NT2/D1 (cell line): ENCODE results near the gene FER.

Experiments used
- SUZ12 ChIP-seq: IDR thresholded peaks from 2 replicates; pipeline ENCODE4 v1.6.1; 2011; ENCODE audit not compliant: insufficient read length, insufficient read depth; ENCODE audit errors: extremely low read depth
- YY1 ChIP-seq: IDR thresholded peaks from 2 replicates; pipeline ENCODE4 v1.6.1; 2011; ENCODE audit not compliant: insufficient read length, insufficient read depth
- ZNF274 ChIP-seq: IDR thresholded peaks from 2 replicates; pipeline ENCODE4 v1.6.1; 2011; ENCODE audit warnings: mild to moderate bottlenecking, low read depth, low read length

DNA sequence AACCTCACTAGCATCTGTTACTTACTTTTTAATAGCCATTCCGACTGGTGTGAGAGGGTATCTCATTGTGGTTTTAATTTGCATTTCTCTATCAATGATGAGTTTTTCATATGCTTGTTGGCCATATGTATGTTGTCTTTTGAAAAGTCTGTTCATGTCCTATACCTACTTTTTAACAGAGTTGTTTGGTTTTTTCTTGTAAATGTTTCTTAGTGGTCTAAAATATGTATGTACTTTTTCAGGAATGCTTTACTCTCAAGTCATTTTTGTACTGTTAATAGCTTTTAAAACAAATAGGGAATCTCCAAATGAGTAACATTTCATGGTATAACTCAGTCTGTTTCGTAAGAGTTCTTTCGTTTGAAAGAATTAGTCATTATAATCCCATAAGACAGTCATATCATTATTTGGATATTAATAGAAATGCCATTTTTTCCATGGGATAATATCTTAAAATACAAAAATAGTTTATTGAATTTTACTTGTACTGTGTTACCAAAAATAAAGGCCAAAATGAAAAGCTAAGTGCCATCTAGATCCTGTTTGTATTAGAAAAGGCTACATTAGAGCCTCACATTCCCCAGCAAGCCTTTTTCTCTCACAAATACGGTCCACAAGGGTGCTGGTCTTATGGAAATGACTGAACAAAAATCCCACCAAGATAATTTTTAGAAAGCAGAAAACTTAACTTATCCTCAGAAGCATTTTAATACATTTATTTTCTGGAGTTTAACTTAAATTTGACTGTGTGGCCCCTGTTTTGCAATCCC is 414.4 kb downstream of the FER start:
- TF ChIP-seq SUZ12 = no peak
- no peak for TF ChIP-seq ZNF274
- TF ChIP-seq YY1 = no peak
